Esophagus muscularis mucosa (tissue), 4 donors: ENCODE data around the gene PDE4D. TPM values are rescaled to one million over a fixed set of nuclear protein-coding genes. Genes with fewer than 3 reads are reported as not detected.

Experiments
- DNase-seq: peaks from one replicate; pipeline ENCODE4 v3.0.0-alpha.2; 2017; ENCODE audit errors: extremely low spot score
- H3K27ac ChIP-seq, 4 donors: fragments of 200-600 bp; sonication (generic); replicated peaks in 1 of 4; 1 replicate in 3 of 4; 2 replicates in 1 of 4; pipeline ENCODE4 v1.5.1; 2016 to 2019; ENCODE audit warnings: mild to moderate bottlenecking in 1 of 4
- H3K27me3 ChIP-seq, 4 donors: fragments of 200-600 bp; sonication (generic); one replicate each; pipeline versions ENCODE4 v1.5.1 to v1.6.0; 2016 to 2019
- H3K36me3 ChIP-seq, 4 donors: fragments of 200-600 bp; sonication (generic); one replicate each; pipeline ENCODE4 v1.5.1; 2016 to 2019
- H3K4me1 ChIP-seq, 4 donors: fragments of 200-600 bp; sonication (generic); one replicate each; pipeline ENCODE4 v1.5.1; 2016 to 2019
- H3K4me3 ChIP-seq, 4 donors: fragments of 200-600 bp; sonication (generic); 1 replicate in 2 of 4; 2 replicates in 2 of 4; pipeline ENCODE4 v1.5.1; 2016 to 2019; ENCODE audit warnings: mild to moderate bottlenecking in 4 of 4, moderate library complexity in 1 of 4
- H3K9me3 ChIP-seq, 4 donors: fragments of 200-600 bp; sonication (generic); 1 replicate in 3 of 4; 2 replicates in 1 of 4; pipeline ENCODE4 v1.5.1; 2016 to 2019
- CTCF ChIP-seq, 3 experiments: fragments of 200-600 bp in 2 of 3; fragments of 450-650 bp in 1 of 3; sonication (generic) in 2 of 3; IDR thresholded peaks; one replicate each; pipeline ENCODE4 v1.5.1; 2017 to 2019; ENCODE audit warnings: antibody characterized with exemption in 3 of 3, mild to moderate bottlenecking in 2 of 3, moderate library complexity in 1 of 3
- EP300 ChIP-seq: sonication (generic); formaldehyde crosslinking; IDR thresholded peaks from one replicate; pipeline ENCODE4 v1.6.1; 2017; ENCODE audit warnings: antibody characterized with exemption
- POLR2A ChIP-seq: fragments of 450-650 bp; IDR thresholded peaks from one replicate; pipeline ENCODE4 v1.6.1; 2017; ENCODE audit warnings: antibody characterized with exemption, moderate library complexity, mild to moderate bottlenecking, low read depth
- POLR2AphosphoS5 ChIP-seq, 2 donors: sonication (generic); formaldehyde crosslinking; IDR thresholded peaks; one replicate each; pipeline ENCODE4 v1.6.1; 2017; ENCODE audit warnings: antibody characterized with exemption in 2 of 2
- WGBS: methylation state at CpG from one replicate; pipeline ENCODE4 v1.1.5; 2018; 5-methylcytosine and 5-hydroxymethylcytosine counted together
- intact Hi-C: fragments of 100-400 bp; cut with DNase I; formaldehyde crosslinking; loops from one replicate; pipeline ENCODE4 v1.15.1; 2023
- total RNA-seq, 4 donors: library from RNA; depleted of rRNA; stranded (reverse); fragments of >200 nt; gene quantifications; one replicate each; pipeline versions ENCODE4 v1.1.0 to v1.2.1, GENCODE V29; 2016

Gene PDE4D
- total RNA-seq, 4 donors from 2014 or later, result 39.2 to 87.0 (median 50.2) TPM

GRCh38 chr5:59732301-59732700, 161.2 kb downstream of the PDE4D start:
- Histone ChIP-seq H3K27me3 (no peaks in the 10 kb centered on the region), H3K4me1 (peaks cover 0 to 4% (median 0%) of the 10 kb centered on the region in 4 donors), H3K36me3 (no peaks in the 10 kb centered on the region), H3K27ac (no peak overlapping the region), H3K9me3 (no peaks in the 10 kb centered on the region), H3K4me3 (no peak overlapping the region)
- TF ChIP-seq POLR2AphosphoS5 (IDR thresholded peaks at IDR 0.05) (no peak), EP300 (no peak), CTCF (IDR thresholded peaks at IDR 0.05) (no peak), POLR2A (no peak)
- intact Hi-C loops, result no loop called here
- no peak for DNase-seq
- WGBS, result 79% methylated on average over 2 of the region's 2 CpGs

- DNase-seq, result no peak
- Histone ChIP-seq H3K9me3 (no peaks in the 10 kb centered on the region), H3K4me1 (peaks cover 0 to 4% (median 0%) of the 10 kb centered on the region in 4 donors), H3K4me3 (no peak overlapping the region), H3K36me3 (no peaks in the 10 kb centered on the region), H3K27me3 (no peaks in the 10 kb centered on the region), H3K27ac (no peak overlapping the region)
- 100% methylated on average over 1 of the region's 1 CpG for whole genome bisulfite sequencing
- intact Hi-C loops, result no loop called here
- TF ChIP-seq EP300 (no peak), POLR2AphosphoS5 (IDR thresholded peaks at IDR 0.05) (no peak), CTCF (IDR thresholded peaks at IDR 0.05) (no peak), POLR2A (no peak)
Observed at GRCh38 chr5:59731809-59732208, 161.7 kb downstream of the PDE4D start.

GRCh38 chr5:59729820-59730219, 163.7 kb downstream of the PDE4D start:
- intact Hi-C loops, result no loop called here
- Histone ChIP-seq H3K4me3 (no peak overlapping the region), H3K27me3 (no peaks in the 10 kb centered on the region), H3K36me3 (no peaks in the 10 kb centered on the region), H3K4me1 (peaks cover 0 to 4% (median 0%) of the 10 kb centered on the region in 4 donors), H3K27ac (no peak overlapping the region), H3K9me3 (no peaks in the 10 kb centered on the region)
- DNase-seq, result no peak
- WGBS, result 87% methylated on average over 2 of the region's 2 CpGs
- TF ChIP-seq EP300 (no peak), POLR2A (no peak), CTCF (IDR thresholded peaks at IDR 0.05) (no peak), POLR2AphosphoS5 (IDR thresholded peaks at IDR 0.05) (no peak)

- no peak overlapping the region for H3K27ac ChIP-seq
- 93% methylated on average over 3 of the region's 3 CpGs for WGBS
- no peak overlapping the region for H3K4me3 ChIP-seq
- H3K4me1 ChIP-seq, result peaks cover 0 to 4% (median 0%) of the 10 kb centered on the region in 4 donors
- TF ChIP-seq CTCF (IDR thresholded peaks at IDR 0.05) (no peak), POLR2A (no peak), EP300 (no peak), POLR2AphosphoS5 (IDR thresholded peaks at IDR 0.05) (no peak)
- no peak for DNase-seq
- no peaks in the 10 kb centered on the region for H3K36me3 ChIP-seq
- no peaks in the 10 kb centered on the region for H3K9me3 ChIP-seq
- no peaks in the 10 kb centered on the region for H3K27me3 ChIP-seq
- intact Hi-C loops, result no loop called here
Observed at GRCh38 chr5:59729357-59729756, 164.2 kb downstream of the PDE4D start.

- Histone ChIP-seq H3K4me1 (peaks cover 0 to 4% (median 0%) of the 10 kb centered on the region in 4 donors), H3K4me3 (no peak overlapping the region), H3K27me3 (no peaks in the 10 kb centered on the region), H3K36me3 (no peaks in the 10 kb centered on the region), H3K27ac (no peak overlapping the region), H3K9me3 (no peaks in the 10 kb centered on the region)
- 37% methylated on average over 1 of the region's 1 CpG for WGBS
- TF ChIP-seq EP300 (no peak), POLR2AphosphoS5 (IDR thresholded peaks at IDR 0.05) (no peak), CTCF (IDR thresholded peaks at IDR 0.05) (no peak), POLR2A (no peak)
- DNase-seq, result no peak
- intact Hi-C loops, result no loop called here
Observed at GRCh38 chr5:59728356-59728755, 165.2 kb downstream of the PDE4D start.
